ENCODE data around the gene RNLS. TPM values are rescaled to one million over a fixed set of nuclear protein-coding genes. Genes with fewer than 3 reads are reported as not detected.
A peak's percentile ranks its signal among the peaks of the same experiment; 100 is the strongest.

RNLS gene
- total RNA-seq, 1 experiment from 2014 or later = 50.9 TPM

DNA sequence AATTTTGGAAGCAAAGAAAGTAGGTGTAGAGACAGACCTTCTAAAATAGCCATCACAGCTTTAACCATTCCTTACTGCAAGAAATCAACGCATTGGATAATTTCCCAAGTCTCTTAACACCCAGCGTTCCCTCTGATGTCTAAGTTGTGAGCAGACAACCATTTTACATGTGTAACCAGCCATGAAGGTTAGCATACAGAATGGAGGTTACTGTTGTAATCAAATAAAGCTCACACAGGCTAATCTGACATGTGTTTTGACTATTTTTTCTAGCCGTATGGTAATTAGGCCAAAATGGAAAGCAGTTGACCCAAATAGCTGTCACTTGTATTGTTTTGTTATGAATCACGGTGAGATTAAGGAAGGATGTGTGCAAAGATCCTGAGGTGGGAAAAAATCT lies 336.4 kb downstream of the RNLS start:
- DNase-seq (ENCODE audit: low read depth, low spot score) = no peak
- in situ Hi-C loops (cut with HindIII; ENCODE audit: low pct_unique_long_range_greater_than_20kb, low sequenced_read_pairs) = loop anchor here (25.0 kb wide), 1 partner anchor 384 kb away; the partner anchor contains the start of genes KLLN and PTEN

- in situ Hi-C loops (cut with HindIII; ENCODE audit: low pct_unique_long_range_greater_than_20kb, low sequenced_read_pairs) = loop anchor here (25.0 kb wide), 1 partner anchor 384 kb away; the partner anchor contains the start of genes KLLN and PTEN
- DNase-seq (ENCODE audit: low read depth, low spot score) = no peak
Measured at GRCh38 chr10:88245974-88246511, 337.1 kb downstream of the RNLS start.

DNA sequence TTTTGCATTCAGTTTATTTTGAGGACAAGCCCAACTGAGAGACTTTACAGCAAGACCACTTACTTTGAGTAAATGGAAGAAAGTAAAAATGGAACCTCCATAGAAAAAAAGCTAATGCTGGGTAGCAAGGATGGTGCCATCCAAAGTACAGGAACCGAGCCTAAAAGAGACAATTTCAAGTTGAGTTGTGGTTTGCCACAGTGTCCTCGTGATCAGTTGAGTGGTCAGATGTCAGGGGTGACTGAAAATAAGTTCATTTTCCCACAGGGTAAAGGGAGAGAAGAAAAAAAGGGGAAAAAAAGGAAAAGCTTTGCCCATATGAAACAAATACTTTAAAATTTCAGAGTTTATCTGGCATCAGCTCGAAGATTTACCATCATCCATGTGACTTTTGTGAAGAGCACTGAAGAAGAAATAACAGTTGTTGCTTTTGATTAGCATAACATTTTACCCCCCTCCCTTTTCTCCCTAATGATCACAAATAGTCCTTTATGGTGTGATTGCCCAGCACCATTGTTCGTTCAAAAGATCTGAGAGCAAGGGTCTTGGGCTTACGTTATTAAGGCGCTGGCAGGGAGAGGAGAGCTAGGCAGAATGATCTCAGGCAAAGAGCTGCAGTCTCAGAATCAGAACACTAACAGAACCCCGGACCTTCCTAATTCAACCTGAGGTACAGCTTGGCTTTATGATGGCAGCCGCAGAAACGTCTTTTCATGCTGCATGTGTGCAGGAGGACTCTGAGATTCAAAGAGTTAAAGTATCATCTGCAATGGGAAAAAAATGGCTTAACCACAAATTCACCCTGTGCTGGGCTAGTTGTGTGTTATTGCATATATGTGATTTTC lies 338.1 kb downstream of the RNLS start:
- peak; percentile 79 for DNase-seq (ENCODE audit: low read depth, low spot score)
- in situ Hi-C loops (cut with HindIII; ENCODE audit: low pct_unique_long_range_greater_than_20kb, low sequenced_read_pairs) = loop anchor here (25.0 kb wide), 1 partner anchor 383 kb away; the partner anchor contains the start of genes KLLN and PTEN

DNA sequence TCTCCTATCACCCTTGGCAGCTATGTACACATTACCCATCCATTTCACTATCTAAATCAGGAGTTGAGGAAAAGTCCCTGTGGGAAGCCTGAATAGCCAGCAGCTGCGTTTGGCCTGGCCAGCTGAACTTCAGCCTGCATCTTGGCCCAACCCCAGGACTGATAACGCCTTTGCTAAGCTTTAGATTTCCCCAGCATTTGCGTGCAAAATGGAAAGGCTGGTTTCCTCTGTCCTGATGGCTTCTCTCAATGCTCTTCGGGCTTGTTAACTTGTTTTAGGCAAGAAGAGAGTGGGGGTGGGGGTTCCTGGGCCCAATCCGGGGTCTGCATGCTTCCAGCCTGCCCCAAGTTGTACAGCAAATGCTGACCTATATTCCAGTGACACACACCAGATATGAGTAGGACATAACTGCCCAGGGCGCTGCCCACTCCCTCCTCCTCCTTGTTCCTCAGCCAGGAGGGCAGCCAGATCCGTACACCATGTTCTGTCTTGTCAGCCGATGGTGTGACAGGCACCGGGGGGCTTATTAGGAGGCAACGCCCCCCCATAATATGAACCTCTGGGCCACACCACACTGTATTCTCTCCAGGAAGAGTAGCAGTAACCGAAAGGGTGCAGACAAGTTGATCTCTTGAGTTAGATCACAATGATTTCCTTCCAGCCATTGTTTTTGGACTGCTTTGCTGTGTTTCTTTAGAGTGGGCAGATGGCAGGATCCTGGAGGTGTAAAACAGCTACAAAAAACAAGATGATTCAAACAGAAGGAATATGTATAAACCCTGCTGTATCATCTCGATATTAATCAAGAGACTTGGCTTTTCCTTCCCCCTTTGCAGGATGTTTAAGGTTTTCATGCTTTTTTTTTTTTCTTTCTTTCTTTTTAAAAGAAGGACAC lies 339.0 kb downstream of the RNLS start:
- peak; percentile 37 for DNase-seq (ENCODE audit: low read depth, low spot score)
- in situ Hi-C loops (cut with HindIII; ENCODE audit: low pct_unique_long_range_greater_than_20kb, low sequenced_read_pairs) = loop anchor here (25.0 kb wide), 1 partner anchor 382 kb away; the partner anchor contains the start of genes KLLN and PTEN

DNA sequence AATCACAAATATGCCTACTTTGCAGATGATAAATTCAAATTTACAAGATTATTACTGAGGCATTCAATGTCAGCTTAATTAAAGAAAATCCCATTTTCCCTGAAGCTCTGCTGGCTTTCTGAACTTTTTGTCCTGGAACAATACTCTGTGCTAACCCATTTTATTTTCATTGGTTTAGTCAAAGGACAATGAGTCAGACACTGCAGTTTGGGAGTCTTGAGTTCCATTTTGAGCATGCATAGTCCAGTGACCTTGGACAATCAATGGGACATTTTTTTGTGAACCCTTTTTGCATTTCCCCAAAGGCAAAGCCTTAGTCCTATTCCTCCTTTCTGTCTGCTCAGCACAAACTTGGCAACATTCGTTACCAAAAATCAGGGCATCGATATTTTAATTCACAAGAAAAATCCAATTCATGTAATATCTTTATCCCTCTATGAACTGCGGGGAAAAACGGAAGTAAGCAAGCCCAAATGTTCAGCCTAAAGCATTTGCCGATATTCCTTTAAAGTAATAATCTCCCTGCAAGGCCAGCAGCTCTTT lies 339.8 kb downstream of the RNLS start:
- peak; percentile 29 for DNase-seq (ENCODE audit: low read depth, low spot score)
- in situ Hi-C loops (cut with HindIII; ENCODE audit: low pct_unique_long_range_greater_than_20kb, low sequenced_read_pairs) = loop anchor here (25.0 kb wide), 1 partner anchor 381 kb away; the partner anchor contains the start of genes KLLN and PTEN

GRCh38 chr10:88241501-88241900 lies 341.6 kb downstream of the RNLS start:
- peak; percentile 64 for DNase-seq (ENCODE audit: low read depth, low spot score)
- in situ Hi-C loops (cut with HindIII; ENCODE audit: low pct_unique_long_range_greater_than_20kb, low sequenced_read_pairs) = loop anchor here (25.0 kb wide), 1 partner anchor 379 kb away; the partner anchor contains the start of genes KLLN and PTEN

GRCh38 chr10:88239212-88239611 lies 343.9 kb downstream of the RNLS start:
- in situ Hi-C loops (cut with HindIII; ENCODE audit: low pct_unique_long_range_greater_than_20kb, low sequenced_read_pairs) = loop anchor here (25.0 kb wide), 1 partner anchor 377 kb away; the partner anchor contains the start of genes KLLN and PTEN
- no peak for DNase-seq (ENCODE audit: low read depth, low spot score)

GRCh38 chr10:88238615-88238914 lies 344.6 kb downstream of the RNLS start:
- in situ Hi-C loops (cut with HindIII; ENCODE audit: low pct_unique_long_range_greater_than_20kb, low sequenced_read_pairs) = loop anchor here (25.0 kb wide), 1 partner anchor 376 kb away; the partner anchor contains the start of genes KLLN and PTEN

GRCh38 chr10:88237896-88238614 lies 345.1 kb downstream of the RNLS start:
- DNase-seq (ENCODE audit: low read depth, low spot score) = no peak
- in situ Hi-C loops (cut with HindIII; ENCODE audit: low pct_unique_long_range_greater_than_20kb, low sequenced_read_pairs) = loop anchor here (25.0 kb wide), 1 partner anchor 376 kb away; the partner anchor contains the start of genes KLLN and PTEN

More at GRCh38 chr10:88238615-88238914, 344.6 kb downstream of the RNLS start:
- DNase-seq (ENCODE audit: low read depth, low spot score) = no peak

GRCh38 chr10:88236121-88236743 lies 346.9 kb downstream of the RNLS start:
- DNase-seq (ENCODE audit: low read depth, low spot score) = no peak
- in situ Hi-C loops (cut with HindIII; ENCODE audit: low pct_unique_long_range_greater_than_20kb, low sequenced_read_pairs) = loop anchor here (25.0 kb wide), 1 partner anchor 374 kb away; the partner anchor contains the start of genes KLLN and PTEN

GRCh38 chr10:88234297-88234696 lies 348.8 kb downstream of the RNLS start:
- in situ Hi-C loops (cut with HindIII; ENCODE audit: low pct_unique_long_range_greater_than_20kb, low sequenced_read_pairs) = loop anchor here (25.0 kb wide), 1 partner anchor 372 kb away; the partner anchor contains the start of genes KLLN and PTEN
- no peak for DNase-seq (ENCODE audit: low read depth, low spot score)

GRCh38 chr10:88233870-88234269 lies 349.2 kb downstream of the RNLS start:
- DNase-seq (ENCODE audit: low read depth, low spot score) = no peak
- in situ Hi-C loops (cut with HindIII; ENCODE audit: low pct_unique_long_range_greater_than_20kb, low sequenced_read_pairs) = loop anchor here (25.0 kb wide), 1 partner anchor 372 kb away; the partner anchor contains the start of genes KLLN and PTEN

DNA sequence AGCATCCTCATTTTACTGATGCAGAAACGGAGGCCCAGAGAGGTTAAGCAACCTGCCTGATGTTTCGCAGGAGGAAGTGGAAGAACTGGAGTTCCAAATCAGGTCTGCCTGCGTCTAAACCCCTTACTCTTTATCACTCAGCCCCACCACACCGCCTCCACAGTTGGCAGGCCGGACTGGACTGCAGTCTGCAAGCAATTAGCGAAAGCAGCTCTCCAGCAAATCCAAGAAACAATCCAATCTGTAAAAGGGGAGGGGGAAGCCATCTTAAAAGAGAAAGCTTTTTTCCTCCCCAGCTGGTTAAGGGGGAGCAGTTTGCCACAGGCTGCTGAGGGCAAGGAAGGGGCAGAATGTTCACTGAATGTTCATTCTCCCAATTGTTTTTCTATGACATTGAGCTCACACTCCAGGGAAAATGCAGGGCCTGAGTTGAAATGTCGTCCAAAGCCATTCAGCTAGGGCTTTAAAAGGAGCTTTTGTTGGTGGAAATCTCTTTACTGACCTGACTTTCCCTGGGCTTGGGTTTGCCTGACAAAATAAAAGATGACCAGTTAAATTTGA lies 350.1 kb downstream of the RNLS start:
- in situ Hi-C loops (cut with HindIII; ENCODE audit: low pct_unique_long_range_greater_than_20kb, low sequenced_read_pairs) = loop anchor here (25.0 kb wide), 1 partner anchor 371 kb away; the partner anchor contains the start of genes KLLN and PTEN
- DNase-seq (ENCODE audit: low read depth, low spot score) = peak; percentile 4

- no peak for DNase-seq (ENCODE audit: low read depth, low spot score)
- in situ Hi-C loops (cut with HindIII; ENCODE audit: low pct_unique_long_range_greater_than_20kb, low sequenced_read_pairs) = loop anchor here (25.0 kb wide), 1 partner anchor 370 kb away; the partner anchor contains the start of genes KLLN and PTEN
Measured at GRCh38 chr10:88232029-88232895, 350.9 kb downstream of the RNLS start.

GRCh38 chr10:88230251-88230650 lies 352.9 kb downstream of the RNLS start:
- DNase-seq (ENCODE audit: low read depth, low spot score) = no peak
- in situ Hi-C loops (cut with HindIII; ENCODE audit: low pct_unique_long_range_greater_than_20kb, low sequenced_read_pairs) = loop anchor here (25.0 kb wide), 1 partner anchor 368 kb away; the partner anchor contains the start of genes KLLN and PTEN
